Measurements from ENCODE around the gene IRF2BP2.

Gene IRF2BP2

DNA sequence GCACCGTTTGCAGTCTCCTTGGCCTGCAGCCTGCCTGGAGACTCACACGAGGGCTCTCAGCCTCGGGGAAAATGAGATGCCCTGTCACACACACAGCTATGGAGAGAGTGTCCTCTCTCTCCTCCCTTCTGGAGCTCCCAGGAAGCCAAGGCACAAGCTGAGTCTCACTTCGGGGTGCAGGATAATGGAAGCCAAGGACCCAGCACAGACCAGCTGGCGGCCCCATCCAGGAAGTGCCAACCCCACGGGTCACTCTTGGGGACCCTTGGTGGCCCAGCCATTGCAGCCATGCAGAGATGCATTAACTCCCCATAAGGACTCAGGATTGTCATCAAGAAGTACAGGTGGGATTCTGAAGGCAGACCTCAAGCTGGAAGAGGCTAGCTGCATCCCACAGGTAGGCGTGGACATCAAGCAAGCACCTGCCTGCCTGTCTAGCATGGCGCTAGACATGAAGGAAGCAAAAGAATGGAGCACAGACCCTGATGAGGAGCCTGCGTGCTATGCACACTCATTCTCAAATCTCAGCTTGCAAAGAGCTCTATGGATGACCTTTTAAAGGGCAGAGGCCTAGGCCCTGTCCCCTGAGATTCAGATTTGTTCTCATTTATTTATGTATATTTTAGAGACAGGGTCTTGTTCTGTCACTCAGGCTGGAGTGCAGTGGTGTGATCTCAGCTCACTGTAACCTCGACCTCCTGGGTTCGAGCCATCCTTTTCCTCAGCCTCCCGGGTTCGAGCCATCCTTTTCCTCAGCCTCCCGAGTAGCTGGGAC, 49.9 kb downstream of the IRF2BP2 start:
- DNase-seq (ENCODE audit: low read depth in 2 of 2, low spot score in 1 of 2): no peak

DNA sequence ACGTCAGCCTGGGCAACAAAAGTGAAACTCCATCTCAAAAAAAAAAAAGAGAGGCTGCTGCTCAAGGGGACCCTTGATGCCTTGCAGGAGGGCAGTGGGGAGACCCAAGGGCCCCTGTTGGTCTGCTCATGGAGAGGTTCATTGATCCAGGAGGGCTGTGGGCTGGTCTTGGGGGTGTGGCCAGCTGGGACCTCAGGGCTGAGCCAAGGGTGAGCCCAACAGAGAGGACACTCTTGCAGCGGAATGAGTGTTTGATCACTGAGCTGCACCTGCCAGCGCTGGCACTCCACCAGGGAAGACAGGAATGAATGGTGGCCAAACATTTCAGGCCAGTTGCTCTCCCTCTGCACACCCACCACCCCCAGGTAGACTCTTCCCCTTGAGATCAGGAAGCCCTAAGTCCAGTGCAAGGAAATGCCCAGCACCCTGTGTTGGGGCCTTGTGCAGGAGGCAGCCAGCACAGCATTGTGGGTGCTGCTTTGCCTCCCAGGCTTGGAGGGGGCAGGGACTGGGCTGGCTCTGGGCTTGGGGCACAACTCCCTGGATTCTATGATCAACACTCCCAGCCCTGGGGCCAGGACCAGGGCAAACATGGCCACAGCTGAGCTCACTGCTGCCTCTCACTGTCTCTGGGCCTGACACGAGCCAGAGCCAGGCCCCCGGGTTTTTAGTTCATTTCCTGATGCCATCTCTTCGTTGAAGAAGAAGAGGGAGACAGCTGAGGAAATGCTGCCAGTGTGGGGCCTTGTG, 50.7 kb downstream of the IRF2BP2 start:
- DNase-seq (ENCODE audit: low read depth in 2 of 2, low spot score in 1 of 2): no peak

DNA sequence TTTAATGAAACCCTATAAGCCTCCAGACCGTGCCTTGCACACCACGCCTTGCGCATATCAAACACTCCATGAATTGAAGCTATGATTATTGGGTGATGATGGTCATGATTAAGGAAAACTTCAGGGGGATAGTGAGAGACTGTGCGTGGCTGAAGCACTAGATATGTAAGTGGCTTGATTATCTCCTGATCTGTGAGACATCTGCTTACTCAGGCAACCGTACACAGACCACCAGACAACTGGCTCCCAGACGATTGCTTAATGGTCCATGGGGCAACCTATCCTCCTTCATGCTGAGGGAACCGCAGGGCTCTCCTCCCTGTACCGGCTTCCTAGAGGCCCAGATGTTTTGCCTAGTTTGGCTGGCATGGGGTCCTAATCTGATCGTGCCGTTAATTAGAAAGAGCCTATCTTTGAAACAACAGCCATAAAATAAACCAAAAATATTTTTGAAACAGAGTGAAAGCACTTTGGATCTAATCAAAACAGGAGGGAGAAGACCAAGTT, 51.6 kb downstream of the IRF2BP2 start:
- no peak for DNase-seq (ENCODE audit: low read depth in 2 of 2, low spot score in 1 of 2)

DNA sequence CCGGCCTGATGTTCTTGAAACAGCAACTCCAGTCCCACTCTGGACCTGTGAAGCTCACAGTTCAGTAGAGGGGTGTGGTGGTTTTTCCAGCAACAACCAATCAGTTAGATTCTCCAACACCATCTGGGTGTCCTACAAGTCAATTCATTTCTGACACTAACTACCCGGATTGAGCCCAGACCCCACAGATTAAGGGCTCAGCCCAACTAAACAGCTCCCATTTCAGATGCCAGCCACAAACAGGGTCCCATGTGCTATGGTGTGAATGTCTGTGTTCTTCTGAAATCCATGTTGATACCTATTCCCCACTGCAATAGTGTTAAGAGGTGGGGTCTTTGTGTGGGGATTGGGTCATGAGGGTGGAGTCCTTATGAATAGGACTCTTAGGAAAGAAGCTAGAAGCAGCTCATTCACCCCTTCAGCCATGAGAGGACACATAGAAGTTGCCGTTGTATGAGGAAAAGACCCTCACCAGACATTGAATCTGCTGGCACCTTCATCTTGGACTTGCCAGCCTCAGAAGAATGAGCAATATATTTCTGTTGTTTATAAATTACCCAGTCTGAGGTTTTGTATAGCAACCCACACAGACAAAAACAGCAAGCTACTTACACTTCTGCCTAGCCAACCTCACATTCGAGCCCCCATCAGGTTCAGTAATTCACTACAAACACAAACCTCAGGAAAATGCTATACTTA, 53.6 kb downstream of the IRF2BP2 start:
- no peak for DNase-seq (ENCODE audit: low read depth in 2 of 2, low spot score in 1 of 2)

DNA sequence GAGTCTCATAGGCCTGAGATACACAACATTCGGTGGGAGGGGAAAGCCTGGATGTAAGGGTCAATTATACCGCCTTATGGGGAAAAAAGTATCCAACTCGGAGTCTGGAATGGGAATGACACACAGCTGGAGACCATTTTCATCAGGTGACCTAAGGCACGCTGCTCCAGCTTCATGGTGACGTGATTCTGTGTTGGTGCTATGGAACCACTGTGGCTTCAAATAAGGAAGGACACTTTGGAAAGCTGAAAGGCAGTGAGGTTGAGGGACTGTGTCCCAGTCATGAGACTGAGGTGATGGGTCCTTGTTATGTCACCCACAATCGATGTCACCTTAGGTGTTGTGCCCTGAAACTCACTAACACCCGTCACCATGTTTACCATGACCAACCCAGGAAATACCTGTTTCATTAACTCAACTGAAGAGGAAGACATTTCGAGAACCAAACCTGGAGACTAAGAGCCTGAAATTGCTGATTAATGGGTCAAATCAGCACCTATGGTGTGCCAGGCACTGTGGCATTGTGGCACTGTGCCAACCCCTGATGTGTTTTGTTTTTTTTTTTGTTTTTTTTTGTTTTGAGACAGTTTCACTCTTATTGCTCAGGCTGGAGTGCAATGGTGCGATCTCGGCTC, 54.5 kb downstream of the IRF2BP2 start:
- DNase-seq (ENCODE audit: low read depth in 2 of 2, low spot score in 1 of 2): no peak

DNA sequence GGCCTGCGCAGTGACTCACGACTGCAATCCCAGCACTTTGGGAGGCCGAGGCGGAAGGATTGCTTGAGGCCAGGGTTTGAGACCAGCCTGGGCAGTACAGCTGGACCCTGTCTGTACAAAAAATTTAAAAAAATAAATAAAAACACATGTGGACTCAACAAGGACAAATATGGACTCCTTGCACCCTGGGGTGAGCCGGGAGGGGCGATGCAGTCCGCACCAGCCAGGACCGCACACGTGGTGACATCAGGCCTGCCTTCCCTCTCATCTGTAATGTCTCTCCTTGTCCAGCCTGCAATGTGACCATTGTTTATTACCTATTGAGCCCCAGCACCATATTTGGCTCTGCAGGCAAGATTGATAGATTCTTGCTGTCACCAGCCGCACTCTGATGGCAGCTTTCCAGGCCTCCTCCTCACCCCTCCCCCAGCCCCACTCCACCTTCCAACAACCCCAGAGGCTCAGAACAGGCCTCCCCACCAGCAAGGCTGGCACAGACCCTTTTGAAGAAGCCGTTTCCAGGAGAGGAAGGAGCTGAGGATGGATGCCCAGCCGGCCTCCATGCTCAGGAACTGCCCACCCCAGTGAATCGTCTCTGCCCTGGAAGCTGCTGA, 55.2 kb downstream of the IRF2BP2 start:
- DNase-seq (ENCODE audit: low read depth in 2 of 2, low spot score in 1 of 2): no peak
